Measurements from ENCODE around the gene CEP112. TPM values are rescaled to one million over a fixed set of nuclear protein-coding genes. Genes with fewer than 3 reads are reported as not detected.

The CEP112 gene
- total and polyA plus RNA-seq, 2 experiments from 2014 or later, result 4.0 to 4.3 TPM

- TF ChIP-seq CREB1 (CRISPR knock-in tag; IDR thresholded peaks at IDR 0.05; ENCODE audit: low read depth), result no peak
- no peak for TF ChIP-seq ETS1 (IDR thresholded peaks at IDR 0.05)
- no peak for TF ChIP-seq NANOG (IDR thresholded peaks at IDR 0.05; ENCODE audit: borderline replicate concordance)
- no peak for TF ChIP-seq POLR2AphosphoS5 (IDR thresholded peaks at IDR 0.05; ENCODE audit: low read depth)
- no peak for TF ChIP-seq STAT1 (IDR thresholded peaks at IDR 0.05; ENCODE audit: unreplicated experiment)
- TF ChIP-seq JUNB (IDR thresholded peaks at IDR 0.05; ENCODE audit: unreplicated experiment), result no peak
Measured at GRCh38 chr17:66240630-66241029, 48.7 kb upstream of the CEP112 start (continued).

- no peaks in the 10 kb centered on the region for H3K36me3 Mint-ChIP-seq (ENCODE audit: low read depth)
- no peak overlapping the region for H3K4me2 ChIP-seq
- no peaks in the 10 kb centered on the region for H3K4me1 ChIP-seq (ENCODE audit: insufficient read depth)
- H2AFZ ChIP-seq, result no peak overlapping the region
- no peak overlapping the region for H3K27ac ChIP-seq (ENCODE audit: low read depth)
- no peak overlapping the region for H3K4me3 Mint-ChIP-seq
- no peak overlapping the region for H3K27ac Mint-ChIP-seq
- H3K36me3 ChIP-seq (ENCODE audit: insufficient read depth), result no peaks in the 10 kb centered on the region
- ATAC-seq (no peak), DNase-seq (ENCODE audit: low spot score) (no peak)
- H3F3A ChIP-seq (replicated peaks; ENCODE audit: low read depth), result no peaks in the 10 kb centered on the region
- H3K27me3 Mint-ChIP-seq (ENCODE audit: insufficient read depth, low read depth, poor library complexity), result peaks cover 6% of the 10 kb centered on the region
- no peak overlapping the region for H3K4me3 ChIP-seq
- no peaks in the 10 kb centered on the region for H3K4me1 Mint-ChIP-seq
- H3K79me2 ChIP-seq (replicated peaks; ENCODE audit: insufficient read depth), result no peaks in the 10 kb centered on the region
- no peaks in the 10 kb centered on the region for H4K20me1 ChIP-seq (replicated peaks; ENCODE audit: insufficient read depth)
- H3K9me3 Mint-ChIP-seq, result no peaks in the 10 kb centered on the region
- H3K27me3 ChIP-seq (ENCODE audit: insufficient read depth), result no peaks in the 10 kb centered on the region
- H3K9me2 ChIP-seq (ENCODE audit: insufficient read depth), result 0 out of 2 replicates have a peak, but pooled peaks cover 4% of the 10 kb centered on the region
- TF ChIP-seq EZH2 (IDR thresholded peaks at IDR 0.05; ENCODE audit: low read depth, unreplicated experiment) (no peak), ETS1 (IDR thresholded peaks at IDR 0.05) (no peak), CTCF (conservative IDR thresholded peaks at IDR 0.05; ENCODE audit: low read depth in 2 of 2) (no peak), NANOG (IDR thresholded peaks at IDR 0.05; ENCODE audit: borderline replicate concordance) (no peak), STAT1 (IDR thresholded peaks at IDR 0.05; ENCODE audit: unreplicated experiment) (no peak), REST (IDR thresholded peaks at IDR 0.05; ENCODE audit: unreplicated experiment) (no peak), EZH2phosphoT487 (IDR thresholded peaks at IDR 0.05; ENCODE audit: unreplicated experiment) (no peak), ZNF462 (CRISPR knock-in tag; IDR thresholded peaks at IDR 0.05) (no peak), JUNB (IDR thresholded peaks at IDR 0.05; ENCODE audit: unreplicated experiment) (no peak)
Measured at GRCh38 chr17:66240013-66240412, 48.1 kb upstream of the CEP112 start.
